CD4-positive, alpha-beta T cell treated with Interleukin-2 at 100 ng/mL for 4 hours (primary cell): ENCODE measurements around the gene TAF3.
A peak's percentile ranks its signal among the peaks of the same experiment; 100 is the strongest.

Experiments
- DNase-seq: peaks from one replicate; pipeline ENCODE4 v3.0.0-alpha.2; 2020; ENCODE audit warnings: low spot score

The TAF3 gene

GRCh38 chr10:7933757-7934156, 115.5 kb downstream of the TAF3 start:
- no peak for DNase-seq

GRCh38 chr10:7937315-7937945, 119.1 kb downstream of the TAF3 start:
- no peak for DNase-seq

DNA sequence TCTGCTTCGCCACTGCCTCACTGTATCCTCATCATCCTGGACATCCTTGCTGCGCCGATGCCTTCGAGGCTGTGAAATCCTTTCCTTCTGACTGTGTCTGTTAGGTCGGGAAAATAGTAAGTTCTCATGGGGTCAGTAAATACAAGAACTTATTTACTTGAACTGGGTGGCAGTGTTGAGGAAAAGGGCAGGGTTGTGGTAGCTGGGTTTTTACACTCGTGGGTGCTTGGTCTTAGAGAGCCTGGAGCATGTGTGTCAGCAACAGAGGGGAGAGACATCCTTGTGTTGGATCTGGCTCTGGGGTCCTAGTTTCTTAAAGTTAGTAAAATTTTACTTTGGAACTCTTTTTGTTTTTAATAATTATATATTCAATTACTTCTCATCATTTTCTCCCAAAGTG, 123.3 kb downstream of the TAF3 start:
- DNase-seq = no peak

DNA sequence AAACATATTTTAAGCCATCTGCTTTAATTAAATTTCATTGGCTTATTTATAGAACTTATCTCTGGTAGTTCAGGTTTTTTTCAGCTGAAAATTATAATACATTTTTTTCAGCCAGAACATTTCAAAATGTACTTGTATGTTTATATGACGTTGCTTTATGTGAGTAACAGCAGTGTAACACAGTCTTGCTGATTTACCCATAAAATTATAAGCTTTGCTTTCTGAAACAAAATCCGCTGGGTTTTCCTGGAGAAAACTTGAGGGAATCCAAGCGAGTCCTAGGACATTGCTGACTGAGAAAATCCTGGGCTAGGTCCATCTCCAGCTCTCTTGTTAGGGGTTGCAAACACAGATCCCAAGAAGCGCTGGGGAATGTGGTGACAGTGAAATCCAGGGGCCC, 124.0 kb downstream of the TAF3 start:
- DNase-seq = no peak

GRCh38 chr10:7942859-7943258, 124.6 kb downstream of the TAF3 start:
- no peak for DNase-seq

DNA sequence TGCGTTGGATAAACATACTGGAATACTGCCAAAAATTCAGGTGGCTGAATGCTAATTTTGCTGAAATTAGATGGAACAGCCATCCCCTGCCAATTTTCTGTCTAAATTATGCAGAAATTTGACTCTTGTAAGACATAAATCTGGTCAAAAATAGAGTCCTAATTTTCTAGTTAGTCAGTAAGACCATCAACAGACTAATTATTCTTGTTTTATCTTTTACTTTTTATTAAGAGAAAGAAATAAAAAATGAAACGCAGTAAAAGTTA, 125.8 kb downstream of the TAF3 start:
- DNase-seq = no peak

DNA sequence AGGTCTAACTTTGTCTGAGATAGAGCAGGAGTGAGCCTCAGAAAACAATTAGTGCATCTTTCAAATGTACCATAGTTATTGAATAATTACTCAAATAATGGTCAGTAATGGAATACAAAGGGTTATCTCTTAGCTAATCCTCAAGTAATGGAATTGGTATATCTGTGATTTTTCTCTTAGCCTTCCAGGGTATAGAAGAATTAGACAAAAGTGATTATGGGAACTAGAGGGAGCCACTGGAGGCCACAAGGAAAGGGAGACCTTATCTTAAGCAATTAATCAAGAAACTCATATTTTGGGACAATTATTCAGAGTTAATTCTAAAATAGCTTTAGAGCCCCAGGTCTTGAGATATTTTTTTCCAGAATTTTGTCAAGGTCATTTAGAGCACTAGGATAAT, 126.2 kb downstream of the TAF3 start:
- no peak for DNase-seq

- DNase-seq = no peak
These were observed 126.7 kb downstream of the TAF3 start for GRCh38 chr10:7945034-7945433.

GRCh38 chr10:7945469-7946187, 127.3 kb downstream of the TAF3 start:
- no peak for DNase-seq

GRCh38 chr10:7948371-7949000, 130.2 kb downstream of the TAF3 start:
- no peak for DNase-seq

DNA sequence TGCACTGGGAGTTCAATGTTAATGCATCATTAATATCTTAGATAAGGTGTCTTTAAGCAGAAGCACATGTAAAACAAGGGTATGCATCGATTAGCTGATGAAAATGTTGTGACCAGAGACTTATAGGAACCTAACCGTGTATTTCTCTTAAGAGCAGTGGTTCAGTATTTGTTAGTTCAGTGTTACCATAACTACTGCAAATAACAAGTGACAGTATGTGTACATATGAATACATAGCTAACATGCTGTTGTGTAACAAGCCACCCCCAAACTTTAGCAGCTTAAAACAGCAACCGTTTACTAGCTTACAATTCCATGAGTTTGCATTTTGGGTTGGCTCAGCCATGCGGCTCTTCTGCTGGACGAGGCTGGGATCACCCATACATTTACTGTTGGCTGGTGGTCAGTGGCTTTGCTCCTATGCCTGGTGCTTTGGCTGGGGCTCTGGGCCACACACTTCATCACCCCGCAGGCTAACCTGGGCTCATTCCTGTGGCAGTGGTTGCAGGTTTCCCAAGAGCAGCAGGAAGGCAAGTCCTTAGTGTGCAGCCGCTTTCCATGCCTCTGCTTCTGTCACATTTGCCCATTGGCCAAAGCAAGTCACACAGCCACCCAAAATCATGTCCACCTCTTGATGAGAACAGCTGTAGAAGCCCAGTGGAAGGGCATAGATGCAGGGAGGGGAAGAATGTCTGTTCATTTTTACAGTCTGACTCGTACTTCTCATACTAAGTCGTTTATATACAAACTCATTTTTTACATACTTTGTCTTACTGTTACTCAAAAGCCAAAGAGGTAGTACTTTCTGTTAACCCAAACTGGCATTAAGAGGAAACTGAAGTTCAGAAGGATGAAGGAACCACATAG, 132.9 kb downstream of the TAF3 start:
- DNase-seq = no peak

DNA sequence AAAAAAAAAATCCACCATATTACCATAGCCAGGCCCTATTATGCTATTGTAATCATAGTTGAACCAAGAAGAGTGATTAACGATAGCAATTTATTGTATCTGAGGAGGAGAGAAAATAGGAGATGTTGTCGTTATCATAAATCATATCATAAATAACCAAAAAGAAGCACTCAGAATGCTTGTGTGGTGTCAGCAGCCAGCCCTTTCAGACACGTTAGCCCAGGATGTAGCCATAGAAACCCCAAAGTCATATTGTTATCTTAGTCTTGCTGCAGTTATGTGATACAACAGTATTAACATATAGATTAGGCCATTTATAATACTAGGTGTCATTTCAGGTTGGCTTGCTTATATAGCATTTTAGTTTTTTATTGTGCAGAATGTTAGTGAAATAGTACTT, 134.0 kb downstream of the TAF3 start:
- DNase-seq = no peak

DNA sequence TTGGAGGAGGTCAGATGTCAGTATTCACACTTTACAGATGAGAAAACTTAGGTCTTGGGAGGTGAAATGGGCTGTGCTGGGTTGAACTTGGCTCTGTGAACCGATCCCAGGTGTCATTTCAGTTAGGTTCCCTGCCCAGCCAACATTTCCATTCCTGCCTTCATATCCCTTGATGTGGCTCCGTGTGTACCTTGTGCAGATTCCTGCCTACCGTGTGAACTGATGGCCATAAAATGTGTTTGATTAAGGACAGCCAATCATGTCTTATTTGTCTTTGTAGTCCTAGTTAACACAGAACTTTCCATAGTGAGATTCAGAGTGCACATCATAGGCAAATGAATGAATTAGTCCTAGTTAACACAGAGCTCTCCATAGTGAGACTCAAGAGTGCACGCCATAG, 135.1 kb downstream of the TAF3 start:
- no peak for DNase-seq

GRCh38 chr10:7955446-7955845, 137.1 kb downstream of the TAF3 start:
- DNase-seq = no peak

DNA sequence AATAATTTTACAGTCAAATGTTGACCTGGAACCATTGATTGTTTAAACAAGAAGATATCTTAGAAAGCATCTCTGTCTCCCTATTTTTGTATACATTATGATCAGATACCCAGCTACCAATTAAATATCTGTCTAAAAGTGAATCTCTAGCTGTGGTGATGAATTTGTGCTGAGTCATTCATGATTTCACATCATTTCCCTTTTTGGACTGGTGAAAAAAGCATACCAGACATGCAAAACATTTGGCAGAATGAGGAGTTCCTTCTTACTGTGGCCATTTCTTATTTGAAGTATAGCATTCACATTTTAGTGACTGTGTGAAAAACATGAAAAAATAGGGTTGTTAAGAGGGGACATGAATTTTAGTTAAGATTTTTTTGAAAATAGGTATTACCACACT, 138.2 kb downstream of the TAF3 start:
- DNase-seq = peak; percentile 4

DNA sequence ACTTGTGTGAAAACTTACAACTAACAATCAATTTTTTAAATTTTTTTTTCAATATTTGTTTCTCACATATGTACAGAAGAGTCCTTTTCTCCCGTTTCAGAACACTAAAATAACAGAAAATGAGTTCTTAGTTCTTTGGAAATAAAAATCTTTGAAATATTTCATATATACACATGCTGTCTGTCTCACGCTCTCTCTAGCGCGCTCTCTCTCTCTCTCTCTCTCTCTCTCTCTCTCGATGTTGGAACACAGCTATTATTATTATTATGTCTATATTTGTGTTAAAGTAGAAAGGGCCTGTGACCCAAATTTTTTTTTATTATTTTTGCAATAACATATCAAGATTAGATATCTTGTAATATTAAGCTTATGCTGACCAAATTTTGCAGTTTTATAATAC, 139.3 kb downstream of the TAF3 start:
- DNase-seq = no peak

- DNase-seq = no peak
These were observed 140.1 kb downstream of the TAF3 start for GRCh38 chr10:7958442-7958841.

- no peak for DNase-seq
These were observed 141.8 kb downstream of the TAF3 start for GRCh38 chr10:7960108-7960507.

DNA sequence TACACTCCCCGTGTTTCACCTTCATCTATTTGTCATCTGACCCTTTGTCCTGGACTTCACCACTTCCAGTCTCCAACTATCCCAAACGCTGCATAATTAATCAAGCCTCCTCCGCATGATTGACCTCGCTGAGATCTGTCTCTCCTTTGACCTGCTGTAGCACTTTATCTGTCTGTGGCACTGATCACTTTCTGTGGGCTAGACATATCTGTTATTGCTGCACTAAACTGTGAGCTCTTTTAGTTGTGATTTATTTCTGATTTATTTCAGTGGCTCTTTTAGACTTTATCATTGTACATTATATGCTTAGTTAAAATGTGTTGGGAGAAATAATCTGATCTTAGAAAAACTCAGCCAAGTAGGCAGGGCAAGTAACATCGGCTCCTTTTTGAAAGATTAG, 144.3 kb downstream of the TAF3 start:
- DNase-seq = no peak

GRCh38 chr10:7965457-7965856, 147.2 kb downstream of the TAF3 start:
- no peak for DNase-seq

DNA sequence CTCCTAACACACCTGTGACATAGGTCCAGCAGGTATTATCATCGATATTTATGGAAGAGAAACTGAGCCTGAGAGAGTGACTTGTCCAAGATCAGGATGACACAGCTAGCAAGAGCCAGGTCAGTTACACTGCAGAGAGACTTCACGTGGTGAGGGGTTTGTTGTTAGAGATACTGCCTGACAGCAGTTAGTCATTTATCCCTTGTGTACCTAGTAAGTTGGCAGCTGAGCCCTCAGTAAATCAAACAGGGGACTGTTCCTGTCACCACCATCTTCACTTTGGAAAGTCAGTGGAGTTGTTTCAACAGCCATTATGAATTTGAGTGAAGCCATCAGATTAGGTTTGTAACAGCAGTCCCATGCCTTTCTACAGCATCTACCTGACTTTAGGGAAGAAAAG, 148.7 kb downstream of the TAF3 start:
- no peak for DNase-seq

- DNase-seq = no peak
These were observed 150.3 kb downstream of the TAF3 start for GRCh38 chr10:7968510-7969112.

DNA sequence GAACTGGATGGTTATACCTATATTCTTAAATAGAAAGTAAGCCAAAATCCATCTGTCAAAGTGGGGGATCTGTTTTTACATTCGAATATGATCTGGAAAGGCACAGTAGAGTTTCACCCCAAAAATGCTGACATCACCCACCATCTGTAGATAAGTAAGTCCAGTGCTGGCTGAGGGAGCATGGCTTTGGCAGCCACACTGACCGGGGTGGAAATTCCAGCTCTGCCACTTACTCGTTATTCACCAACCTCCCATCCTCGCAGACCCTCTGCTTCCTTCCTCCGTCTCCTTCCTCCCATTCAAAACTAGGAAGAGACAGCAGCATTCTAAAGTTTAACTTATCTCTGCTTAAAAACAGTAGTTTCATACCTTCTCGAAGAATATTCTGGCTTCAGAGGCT, 151.3 kb downstream of the TAF3 start:
- DNase-seq = no peak
